Measurements from ENCODE around the gene PRKAR1B. TPM values are rescaled to one million over a fixed set of nuclear protein-coding genes. Genes with fewer than 3 reads are reported as not detected.

The PRKAR1B gene
- total RNA-seq, 2 donors from 2014 or later = 2.0 to 3.4 TPM

- H3K27ac ChIP-seq = no peak overlapping the region
- no peaks in the 10 kb centered on the region for H3K9me3 ChIP-seq
- ATAC-seq (no peak), DNase-seq (no peak)
- H3K36me3 ChIP-seq (replicated peaks in 1 of 2; ENCODE audit: insufficient read depth in 1 of 2, low read depth in 2 of 2) = no peaks in the 10 kb centered on the region
- no peak overlapping the region for H3K4me3 ChIP-seq
- 90 to 96% methylated on average over 13 to 16 of the region's 16 CpGs for WGBS, 2 donors
- intact Hi-C loops (cut with DNase I) = no loop called here
- no peaks in the 10 kb centered on the region for H3K27me3 ChIP-seq
- TF ChIP-seq CTCF (IDR thresholded peaks at IDR 0.05) (no peak), POLR2A (IDR thresholded peaks at IDR 0.05) (no peak)
- peaks cover under 1% of the 10 kb centered on the region for H3K4me1 ChIP-seq
Observed at GRCh38 chr7:545470-545869, 181.6 kb downstream of the PRKAR1B start.

GRCh38 chr7:544338-545221, 182.5 kb downstream of the PRKAR1B start:
- no peak for DNase-seq
- Histone ChIP-seq H3K27me3 (no peaks in the 10 kb centered on the region), H3K27ac (no peak overlapping the region), H3K9me3 (no peaks in the 10 kb centered on the region), H3K4me1 (peaks cover 7% of the 10 kb centered on the region), H3K4me3 (no peak overlapping the region), H3K36me3 (replicated peaks in 1 of 2; ENCODE audit: insufficient read depth in 1 of 2, low read depth in 2 of 2) (no peaks in the 10 kb centered on the region)
- no peak for ATAC-seq
- intact Hi-C loops (cut with DNase I) = no loop called here
- no peak for TF ChIP-seq POLR2A (IDR thresholded peaks at IDR 0.05)
- TF ChIP-seq CTCF (IDR thresholded peaks at IDR 0.05) = no peak
- 89 to 91% methylated on average over 18 of the region's 18 CpGs for WGBS, 2 donors

- Histone ChIP-seq H3K4me1 (peaks cover 14% of the 10 kb centered on the region), H3K27ac (no peak overlapping the region), H3K36me3 (replicated peaks in 1 of 2; ENCODE audit: insufficient read depth in 1 of 2, low read depth in 2 of 2) (no peaks in the 10 kb centered on the region), H3K9me3 (no peaks in the 10 kb centered on the region), H3K4me3 (no peak overlapping the region), H3K27me3 (no peaks in the 10 kb centered on the region)
- DNase-seq (no peak), ATAC-seq (no peak)
- intact Hi-C loops (cut with DNase I) = no loop called here
- TF ChIP-seq POLR2A (IDR thresholded peaks at IDR 0.05) (no peak), CTCF (IDR thresholded peaks at IDR 0.05) (no peak)
- WGBS, 2 donors = 92 to 97% methylated on average over 10 to 18 of the region's 18 CpGs
Observed at GRCh38 chr7:543501-544337, 183.4 kb downstream of the PRKAR1B start.

- no peak overlapping the region for H3K27ac ChIP-seq
- H3K36me3 ChIP-seq (replicated peaks in 1 of 2; ENCODE audit: insufficient read depth in 1 of 2, low read depth in 2 of 2) = no peaks in the 10 kb centered on the region
- no peaks in the 10 kb centered on the region for H3K9me3 ChIP-seq
- ATAC-seq (no peak), DNase-seq (no peak)
- TF ChIP-seq POLR2A (IDR thresholded peaks at IDR 0.05) (no peak), CTCF (IDR thresholded peaks at IDR 0.05) (no peak)
- no peaks in the 10 kb centered on the region for H3K27me3 ChIP-seq
- H3K4me3 ChIP-seq = no peak overlapping the region
- WGBS, 2 donors = 75% methylated on average over 15 to 27 of the region's 27 CpGs
- intact Hi-C loops (cut with DNase I) = no loop called here
- peaks cover 22% of the 10 kb centered on the region for H3K4me1 ChIP-seq
Observed at GRCh38 chr7:542713-543500, 184.2 kb downstream of the PRKAR1B start.
